NCI-H2227 treated with DMSO at 0.1 percent for 48 hours (cell line): ENCODE measurements around the gene KIAA1191.

Experiments
- DNase-seq: peaks from one replicate; lab custom pipeline; 2025; lab: John Stamatoyannopoulos, UW

KIAA1191 gene

DNA sequence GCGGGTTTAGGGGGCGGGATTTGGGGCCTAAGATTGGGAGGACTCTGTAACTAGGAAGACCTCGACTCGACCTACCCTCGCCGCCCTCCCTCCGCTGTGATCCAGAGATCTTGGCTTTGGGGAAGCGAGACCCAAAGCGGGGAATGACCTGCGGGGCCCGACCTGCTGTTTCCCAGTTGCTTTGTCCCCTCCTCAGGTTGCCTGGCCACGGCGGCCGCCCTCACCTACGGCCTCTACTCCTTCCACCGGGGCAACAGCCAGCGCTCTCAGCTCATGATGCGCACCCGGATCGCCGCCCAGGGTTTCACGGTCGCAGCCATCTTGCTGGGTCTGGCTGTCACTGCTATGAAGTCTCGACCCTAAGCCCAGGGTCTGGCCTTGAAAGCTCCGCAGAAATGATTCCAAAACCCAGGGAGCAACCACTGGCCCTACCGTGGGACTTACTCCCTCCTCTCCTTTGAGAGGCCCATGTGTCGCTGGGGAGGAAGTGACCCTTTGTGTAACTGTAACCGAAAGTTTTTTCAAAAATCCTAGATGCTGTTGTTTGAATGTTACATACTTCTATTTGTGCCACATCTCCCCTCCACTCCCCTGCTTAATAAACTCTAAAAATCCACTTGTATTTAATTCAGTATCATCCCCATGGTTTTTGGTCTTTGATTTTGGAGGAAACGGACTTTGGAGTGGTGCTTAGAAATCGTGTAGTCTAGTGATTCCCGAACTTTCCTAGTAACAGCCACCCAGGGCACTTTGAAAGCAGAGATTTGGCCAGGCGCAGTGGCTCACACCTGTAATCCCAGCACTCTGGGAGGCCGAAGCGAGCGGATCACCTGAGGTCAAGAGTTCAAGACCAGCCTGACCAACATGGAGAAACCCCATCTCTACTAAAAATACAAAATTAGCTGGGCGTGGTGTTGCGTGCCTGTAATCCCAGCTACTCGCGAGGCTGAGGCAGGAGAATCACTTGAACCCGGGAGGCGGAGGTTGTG is 27.9 kb upstream of the KIAA1191 start:
- no peak for DNase-seq

DNA sequence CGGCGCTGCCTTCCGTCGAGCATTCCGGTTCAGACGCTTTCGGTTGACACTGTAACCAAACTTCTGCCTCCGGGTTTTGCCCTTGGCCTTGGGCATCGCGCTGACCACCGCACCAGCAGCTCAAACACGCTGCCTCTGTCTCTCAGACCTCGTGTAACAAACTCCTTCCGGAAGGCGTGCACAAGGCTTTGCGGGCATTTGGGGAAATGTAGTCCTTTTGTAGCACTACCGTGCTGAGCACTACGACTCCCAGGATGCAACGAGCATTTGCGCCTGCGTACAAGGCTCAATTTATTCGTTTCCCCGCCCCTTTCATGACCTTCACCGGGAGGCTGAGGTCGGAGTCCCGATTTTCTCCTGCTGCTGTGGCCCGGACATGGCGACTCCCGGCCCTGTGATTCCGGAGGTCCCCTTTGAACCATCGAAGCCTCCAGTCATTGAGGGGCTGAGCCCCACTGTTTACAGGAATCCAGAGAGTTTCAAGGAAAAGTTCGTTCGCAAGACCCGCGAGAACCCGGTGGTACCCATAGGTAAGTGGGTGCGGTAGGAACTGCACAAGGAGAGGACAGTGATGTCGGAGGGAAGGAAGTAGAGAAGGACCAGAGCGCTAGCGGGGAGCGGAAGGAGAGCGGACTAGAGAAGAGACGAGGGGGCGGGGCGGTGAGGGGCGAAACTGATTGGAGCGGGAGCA is 27.0 kb upstream of the KIAA1191 start, which contains the start of the genes HIGD2A and NOP16:
HIGD2A (plus strand) TSS at position 308 of the 691 bp plus-strand sequence; CDS start at position 377, 69 bp downstream.
NOP16 (minus strand) TSS at position 155 of the 691 bp plus-strand sequence; CDS start at position 96, 59 bp downstream.
- DNase-seq = peak; percentile 96

- DNase-seq = no peak
These were observed 26.5 kb upstream of the KIAA1191 start for GRCh38 chr5:176388003-176388443.

DNA sequence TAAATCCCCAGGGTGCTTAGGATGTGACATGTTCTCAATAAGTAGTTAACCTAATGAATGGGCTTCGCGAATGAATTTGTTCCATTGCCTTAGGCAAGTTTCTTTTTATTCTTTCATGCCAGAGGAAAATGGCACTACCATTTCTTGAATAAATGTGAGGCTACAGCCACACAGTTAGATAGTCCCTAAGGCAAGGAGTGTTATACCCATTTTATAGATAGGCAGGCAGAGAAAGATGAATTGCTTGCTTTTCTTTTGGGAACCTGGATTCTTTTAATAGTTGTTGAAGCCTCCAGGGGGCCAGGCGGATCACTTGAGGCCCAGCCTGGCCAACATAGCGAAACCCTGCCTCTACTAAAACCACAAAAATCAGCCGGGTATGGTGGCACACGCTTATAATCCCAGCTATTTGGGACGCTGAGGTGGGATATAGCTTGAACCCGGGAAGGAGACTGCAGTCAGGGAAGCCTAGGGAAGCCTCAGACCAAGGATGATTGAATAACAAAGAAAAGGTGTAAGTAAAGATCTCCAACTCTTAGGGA is 25.9 kb upstream of the KIAA1191 start:
- no peak for DNase-seq

DNA sequence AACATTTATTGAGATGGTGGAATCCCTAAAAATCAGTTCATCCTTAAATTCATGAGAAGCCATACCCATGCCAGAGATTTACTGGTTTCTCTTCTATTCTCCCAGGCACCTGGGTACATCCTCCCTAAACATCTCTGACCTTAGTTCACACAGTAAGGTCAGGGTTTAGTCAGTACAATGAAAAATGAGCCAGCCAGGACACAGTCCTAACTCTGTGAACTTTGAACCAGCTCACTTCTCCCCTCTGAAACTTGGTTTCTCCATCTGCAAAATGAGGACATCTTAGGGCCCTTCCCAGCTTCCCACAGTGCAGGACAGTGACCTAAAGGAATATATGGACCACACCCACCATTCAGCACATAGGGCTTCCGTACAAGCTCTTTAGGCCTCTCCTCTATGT is 24.9 kb upstream of the KIAA1191 start:
- DNase-seq = no peak

DNA sequence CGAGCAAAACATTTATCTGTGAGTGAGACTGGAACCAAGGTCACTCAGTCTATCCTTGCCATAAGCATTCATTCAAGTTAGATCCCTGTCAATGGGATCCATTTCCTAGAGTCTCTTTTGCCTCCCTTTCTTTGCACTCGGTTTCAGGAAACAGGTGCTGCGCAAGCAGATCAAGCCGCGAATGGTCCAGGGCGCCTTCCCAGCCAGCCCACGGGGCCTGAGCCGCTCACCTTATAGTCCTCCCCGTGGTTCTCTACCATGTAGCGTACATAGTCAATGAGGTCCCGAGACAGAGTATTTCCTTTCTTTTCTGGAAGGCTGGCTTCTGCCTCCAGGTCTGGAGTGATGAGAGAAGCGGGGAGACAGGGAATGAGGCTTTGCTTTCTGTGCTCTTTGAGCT is 23.4 kb upstream of the KIAA1191 start:
- no peak for DNase-seq

DNA sequence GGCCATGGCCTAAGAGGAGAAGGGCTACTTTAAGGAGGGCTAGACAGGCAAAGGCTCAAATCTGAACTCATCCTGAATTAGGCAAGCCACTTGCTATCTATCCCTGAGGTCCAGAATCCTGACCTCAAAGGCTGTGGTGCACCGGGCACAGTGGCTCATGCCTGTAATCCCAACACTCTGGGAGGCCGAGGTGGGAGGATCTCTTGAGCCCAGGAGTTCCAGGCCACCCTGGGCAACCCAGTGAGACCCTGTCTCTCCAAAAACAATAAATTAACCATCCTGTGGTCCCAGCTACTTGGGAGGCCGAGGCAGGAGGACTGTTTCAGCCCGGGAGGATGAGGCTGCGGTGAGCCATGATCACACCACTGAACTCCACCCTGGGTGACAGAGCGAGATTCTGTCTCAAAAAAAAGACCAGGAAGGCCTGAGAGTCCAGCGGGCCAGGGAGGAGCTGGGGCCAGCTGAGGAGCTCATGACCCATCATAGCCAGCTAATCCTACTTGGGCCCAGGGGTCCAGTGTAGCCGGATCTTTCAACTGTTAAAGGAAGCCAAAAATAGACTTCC is 22.9 kb upstream of the KIAA1191 start:
- DNase-seq = no peak

DNA sequence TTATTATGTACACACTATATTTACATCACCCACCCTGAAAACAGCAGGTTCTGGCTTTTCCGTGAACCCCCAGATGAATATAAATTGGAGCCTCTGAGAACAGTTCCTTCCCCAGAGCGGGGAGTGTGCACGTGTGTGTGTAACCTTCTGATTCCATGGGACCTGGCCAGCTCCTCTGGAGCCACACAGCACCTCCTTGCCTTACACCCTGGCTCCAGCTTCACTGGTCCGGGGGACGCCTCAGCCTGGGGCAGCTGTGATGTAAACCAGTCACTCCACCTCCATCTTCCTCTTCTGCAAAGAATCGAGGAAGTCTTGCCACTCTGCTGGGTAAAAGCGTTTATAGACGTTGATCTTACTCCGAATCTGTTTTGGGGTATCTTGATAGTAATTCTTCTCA is 22.4 kb upstream of the KIAA1191 start:
- no peak for DNase-seq

GRCh38 chr5:176383248-176383905 is 21.8 kb upstream of the KIAA1191 start:
- DNase-seq = no peak

DNA sequence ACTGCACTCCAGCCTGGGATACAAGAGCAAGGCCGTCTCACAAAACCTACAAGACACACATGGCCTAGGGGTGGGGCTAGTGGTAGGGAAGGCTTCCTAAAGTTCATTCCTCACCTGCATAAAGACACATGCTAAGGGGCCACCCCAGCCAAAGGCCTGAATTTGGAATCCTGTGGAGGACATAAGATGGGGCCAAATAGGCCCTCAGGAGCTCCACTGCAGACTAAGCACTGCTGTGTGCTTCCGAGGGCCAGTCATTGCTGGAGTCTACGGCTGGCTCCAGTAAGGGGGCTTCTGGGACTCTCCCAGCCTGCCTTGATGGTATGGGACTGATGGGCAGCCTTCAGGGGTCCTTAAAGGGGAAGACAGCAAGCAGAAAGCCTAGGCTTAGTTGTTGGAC is 21.2 kb upstream of the KIAA1191 start:
- DNase-seq = no peak

DNA sequence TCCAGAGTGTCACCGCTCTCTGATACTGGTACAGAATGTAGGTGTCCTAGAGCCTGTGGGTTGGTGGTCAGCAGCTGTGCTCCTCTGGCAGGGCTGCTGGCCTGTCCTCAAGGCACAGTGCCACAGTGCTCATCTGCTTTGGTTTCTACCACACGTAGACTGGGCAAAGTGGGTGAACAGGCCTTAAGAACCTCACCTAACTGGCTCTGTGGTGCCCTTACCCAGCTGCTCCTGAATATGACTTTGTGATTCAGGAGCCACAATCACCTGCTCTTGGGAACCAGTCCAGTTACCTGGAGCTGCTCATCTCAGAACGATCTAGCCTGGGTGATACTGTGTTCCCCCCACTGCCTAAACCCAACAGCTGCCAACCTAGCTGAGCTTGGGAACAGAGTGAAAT is 20.4 kb upstream of the KIAA1191 start:
- no peak for DNase-seq

DNA sequence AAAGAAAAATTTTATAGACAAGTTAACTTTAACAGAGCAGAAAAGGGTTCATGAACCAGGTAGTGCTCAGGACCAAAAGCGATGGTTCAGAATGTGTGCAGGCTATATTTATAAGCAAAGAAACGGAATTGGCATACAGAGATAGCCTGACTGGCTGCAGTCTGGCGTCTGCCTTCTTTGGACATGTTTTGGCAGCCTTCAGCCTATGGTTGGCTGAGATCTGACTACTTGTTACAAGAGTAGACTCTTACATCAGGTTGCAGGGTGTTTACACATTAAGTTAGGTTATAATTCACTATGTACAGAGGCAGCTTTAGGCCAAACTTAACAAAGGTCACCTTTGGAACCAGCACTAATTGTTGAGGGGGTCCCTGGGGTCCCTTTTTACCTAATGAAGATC is 19.9 kb upstream of the KIAA1191 start:
- no peak for DNase-seq

DNA sequence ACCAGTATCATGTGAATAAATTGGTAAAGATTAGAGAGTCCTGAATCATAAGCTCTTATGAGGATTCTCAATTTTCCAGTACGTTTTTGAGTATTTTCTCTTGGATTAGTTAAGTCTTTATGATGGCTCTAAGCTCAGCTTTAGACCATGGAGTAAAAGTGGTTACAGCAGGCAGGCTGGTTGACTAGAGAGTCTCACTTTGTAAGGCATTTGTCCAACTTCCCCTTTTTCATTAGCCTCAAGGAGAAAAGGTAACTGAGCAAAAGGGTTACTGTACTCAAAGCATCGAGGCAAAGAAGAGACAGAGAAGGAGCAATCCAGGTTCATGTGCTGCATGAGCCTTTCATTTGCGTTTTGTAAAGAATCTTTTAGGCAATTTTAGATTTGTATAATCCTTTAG is 18.3 kb upstream of the KIAA1191 start:
- DNase-seq = no peak

DNA sequence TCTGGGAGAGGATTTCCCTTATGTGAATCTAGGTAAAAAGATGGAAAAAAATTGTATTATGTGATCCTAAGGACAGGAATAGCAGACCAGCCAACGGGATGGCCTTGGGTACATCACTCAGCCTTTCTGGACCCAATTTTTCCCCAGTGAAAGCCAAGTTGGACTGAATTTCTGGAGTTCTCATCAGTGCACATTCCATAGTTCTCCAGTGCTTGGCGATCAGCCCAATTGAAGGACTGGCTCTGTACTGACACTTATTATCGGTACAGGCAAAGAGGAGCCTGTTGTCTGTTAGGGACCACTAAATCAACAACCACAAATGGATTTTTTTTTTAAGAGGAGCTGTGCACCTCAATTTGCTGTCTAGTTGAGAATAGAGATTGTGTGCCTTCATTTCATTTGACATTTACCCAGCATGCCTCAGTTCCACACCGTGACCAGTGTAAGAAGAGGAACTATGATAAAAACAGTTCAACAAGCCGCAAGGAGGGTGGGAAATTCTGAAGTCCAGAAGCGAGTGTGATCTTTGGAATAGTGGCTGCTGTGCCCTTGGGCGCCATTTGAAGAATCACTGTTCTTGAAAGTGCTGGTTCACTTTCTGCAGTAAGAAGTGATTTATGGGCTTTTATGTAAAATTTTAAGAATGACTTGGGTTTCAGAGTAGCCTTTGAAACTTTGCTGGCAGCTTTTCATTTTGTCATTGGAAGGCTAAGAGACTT is 11.7 kb upstream of the KIAA1191 start:
- DNase-seq = no peak

GRCh38 chr5:176371621-176372539 is 10.3 kb upstream of the KIAA1191 start:
- DNase-seq = no peak

- no peak for DNase-seq
These were observed 8.6 kb upstream of the KIAA1191 start for GRCh38 chr5:176369934-176370711.

DNA sequence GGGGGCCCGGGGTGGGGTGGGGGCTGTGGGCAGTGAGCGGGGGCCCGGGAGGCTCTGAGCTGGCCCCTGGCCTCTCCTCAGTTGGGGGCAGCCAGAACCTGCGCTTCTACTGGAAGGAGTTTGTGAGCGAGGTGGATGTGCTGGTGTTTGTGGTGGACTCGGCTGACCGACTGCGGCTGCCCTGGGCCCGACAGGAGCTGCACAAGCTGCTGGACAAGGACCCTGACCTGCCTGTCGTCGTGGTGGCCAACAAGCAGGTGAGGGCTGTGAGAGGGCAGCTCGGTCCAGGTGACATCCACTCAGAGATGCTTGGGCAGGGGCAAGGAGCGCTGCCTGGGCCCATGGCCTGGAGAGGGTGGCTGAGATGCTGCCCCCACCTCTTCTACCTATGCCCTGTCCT is 7.2 kb upstream of the KIAA1191 start:
- no peak for DNase-seq

DNA sequence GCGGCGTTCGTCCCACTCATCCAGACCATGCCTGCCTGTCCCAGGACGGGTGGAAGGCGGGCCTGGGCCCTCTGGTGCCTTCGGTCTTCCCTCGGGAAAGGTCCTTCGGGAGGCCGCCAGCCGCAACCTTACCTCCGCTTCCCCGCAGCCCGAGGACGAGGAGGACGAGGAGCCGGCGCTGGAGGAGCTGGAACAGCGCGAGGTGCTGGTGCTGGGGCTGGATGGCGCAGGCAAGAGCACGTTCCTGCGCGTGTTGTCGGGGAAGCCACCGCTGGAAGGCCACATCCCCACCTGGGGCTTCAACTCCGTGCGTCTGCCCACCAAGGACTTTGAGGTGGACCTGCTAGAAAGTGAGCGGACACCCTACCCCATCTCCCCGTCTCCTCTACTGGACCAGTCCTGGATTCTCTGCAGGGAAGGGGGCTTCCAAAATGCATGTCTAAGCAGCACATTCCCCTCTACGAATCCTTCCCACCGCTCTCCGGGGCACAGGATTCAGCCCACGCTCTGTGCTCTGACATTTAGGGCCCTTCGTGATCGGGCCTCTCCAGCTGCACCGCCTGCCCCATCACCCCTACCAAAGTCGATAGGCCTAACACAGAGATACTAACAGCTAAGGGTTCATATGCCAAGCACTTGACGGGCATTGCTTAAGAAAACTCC is 4.8 kb upstream of the KIAA1191 start:
- no peak for DNase-seq
